ENCODE results near the gene UTF1.

The UTF1 gene

GRCh38 chr10:133214468-133215410 is 15.3 kb upstream of the UTF1 start:
- Histone ChIP-seq H3K4me1 (ENCODE audit: control insufficient read depth in 1 of 2, insufficient read depth in 1 of 2, low read depth in 1 of 2, low read length in 1 of 2) (no peaks in the 10 kb centered on the region), H3K36me3 (no peaks in the 10 kb centered on the region), H3K4me3 (ENCODE audit: low read depth in 1 of 2, low read length in 1 of 2) (no peak overlapping the region), H3K27ac (no peak overlapping the region), H3K9me3 (no peaks in the 10 kb centered on the region), H3K27me3 (peaks cover 19% of the 10 kb centered on the region)
- TF ChIP-seq CTCF (IDR thresholded peaks at IDR 0.05), result no peak

- no peak for TF ChIP-seq CTCF (IDR thresholded peaks at IDR 0.05)
- H3K27me3 ChIP-seq, result peaks cover 22% of the 10 kb centered on the region
- no peaks in the 10 kb centered on the region for H3K9me3 ChIP-seq
- no peak overlapping the region for H3K27ac ChIP-seq
- no peaks in the 10 kb centered on the region for H3K36me3 ChIP-seq
- H3K4me1 ChIP-seq (ENCODE audit: control insufficient read depth in 1 of 2, insufficient read depth in 1 of 2, low read depth in 1 of 2, low read length in 1 of 2), result no peaks in the 10 kb centered on the region
- H3K4me3 ChIP-seq (ENCODE audit: low read depth in 1 of 2, low read length in 1 of 2), result no peak overlapping the region
Measured at GRCh38 chr10:133215586-133215985, 14.4 kb upstream of the UTF1 start.

- Histone ChIP-seq H3K4me1 (ENCODE audit: control insufficient read depth in 1 of 2, insufficient read depth in 1 of 2, low read depth in 1 of 2, low read length in 1 of 2) (no peaks in the 10 kb centered on the region), H3K9me3 (no peaks in the 10 kb centered on the region), H3K4me3 (ENCODE audit: low read depth in 1 of 2, low read length in 1 of 2) (no peak overlapping the region), H3K27me3 (peaks cover 33% of the 10 kb centered on the region), H3K36me3 (no peaks in the 10 kb centered on the region), H3K27ac (no peak overlapping the region)
- TF ChIP-seq CTCF (IDR thresholded peaks at IDR 0.05), result no peak
Measured at GRCh38 chr10:133216776-133217175, 13.2 kb upstream of the UTF1 start.

- Histone ChIP-seq H3K27ac (no peak overlapping the region), H3K4me3 (ENCODE audit: low read depth in 1 of 2, low read length in 1 of 2) (no peak overlapping the region), H3K4me1 (ENCODE audit: control insufficient read depth in 1 of 2, insufficient read depth in 1 of 2, low read depth in 1 of 2, low read length in 1 of 2) (no peaks in the 10 kb centered on the region), H3K27me3 (peaks cover 33% of the 10 kb centered on the region), H3K36me3 (no peaks in the 10 kb centered on the region), H3K9me3 (no peaks in the 10 kb centered on the region)
- TF ChIP-seq CTCF (IDR thresholded peaks at IDR 0.05), result no peak
Measured at GRCh38 chr10:133217800-133218589, 12.0 kb upstream of the UTF1 start.

- Histone ChIP-seq H3K4me3 (ENCODE audit: low read depth in 1 of 2, low read length in 1 of 2) (no peak overlapping the region), H3K27me3 (peaks cover 34% of the 10 kb centered on the region), H3K4me1 (ENCODE audit: control insufficient read depth in 1 of 2, insufficient read depth in 1 of 2, low read depth in 1 of 2, low read length in 1 of 2) (no peaks in the 10 kb centered on the region), H3K9me3 (no peaks in the 10 kb centered on the region), H3K27ac (no peak overlapping the region), H3K36me3 (no peaks in the 10 kb centered on the region)
- TF ChIP-seq CTCF (IDR thresholded peaks at IDR 0.05), result no peak
Measured at GRCh38 chr10:133218891-133219290, 11.1 kb upstream of the UTF1 start.

All from neutrophil (primary cell).